Activated B cell treated with CpG ODN at 0.5 μM for 24 hours (primary cell): ENCODE results near the gene UST. TPM values are rescaled to one million over a fixed set of nuclear protein-coding genes. Genes with fewer than 3 reads are reported as not detected.

Experiments
- ATAC-seq: fragments of 200-7000 bp; cut with Tn5 transposase; one replicate; pipeline ENCODE4 v1.10.0; 2021; ENCODE audit warnings: low read depth, mild to moderate bottlenecking, moderate library complexity
- CTCF ChIA-PET: fragments of 350-600 bp; sonication (Branson Sonifier 250); formaldehyde crosslinking; loops from one replicate; lab custom pipeline; 2021; ENCODE audit warnings: antibody characterized with exemption; lab: Charles Lee
- POLR2A ChIA-PET: fragments of 350-600 bp; sonication (Branson Sonifier 250); formaldehyde crosslinking; loops from one replicate; lab custom pipeline; 2021; ENCODE audit warnings: antibody characterized with exemption; lab: Charles Lee
- DNase-seq: peaks from one replicate; pipeline ENCODE4 v3.0.0; 2022
- H3K27ac Mint-ChIP-seq: one replicate; pipeline ENCODE4 v1.8.0; 2020; ENCODE audit warnings: mixed read lengths
- H3K27me3 Mint-ChIP-seq: one replicate; pipeline ENCODE4 v1.8.0; 2021; ENCODE audit warnings: mixed read lengths
- H3K36me3 Mint-ChIP-seq: one replicate; pipeline ENCODE4 v1.8.0; 2021; ENCODE audit warnings: low read depth, mixed read lengths
- H3K4me1 Mint-ChIP-seq: one replicate; pipeline ENCODE4 v1.8.0; 2021; ENCODE audit warnings: mixed read lengths
- H3K4me3 Mint-ChIP-seq: one replicate; pipeline ENCODE4 v1.8.0; 2020; ENCODE audit warnings: mild to moderate bottlenecking, mixed read lengths
- H3K9me3 Mint-ChIP-seq: one replicate; pipeline ENCODE4 v1.8.0; 2020; ENCODE audit warnings: mixed read lengths
- CTCF ChIP-seq: fragments of 200-600 bp; IDR thresholded peaks from one replicate; pipeline ENCODE4 v1.8.0; 2022; ENCODE audit warnings: antibody characterized with exemption, mild to moderate bottlenecking
- intact Hi-C: fragments of 100-400 bp; cut with micrococcal nuclease; formaldehyde crosslinking; loops from one replicate; pipeline ENCODE4 v1.15.1; 2024
- total RNA-seq: library from RNA; stranded (reverse); gene quantifications from 2 replicates; pipeline ENCODE4 v1.2.3, GENCODE V29; 2022

Gene UST
- total RNA-seq, 1 donor from 2014 or later: 18.1 TPM

GRCh38 chr6:149080511-149080910, 333.7 kb downstream of the UST start:
- POLR2A ChIA-PET: interaction anchor here (0.6 to 1.0 kb wide), 2 partner anchors 22 to 404 kb away, joined by 3 read pairs; partner anchors contain the start of gene ZC3H12D
- peaks cover 17% of the 10 kb centered on the region for H3K4me1 Mint-ChIP-seq
- H3K27ac Mint-ChIP-seq: no peak overlapping the region

DNA sequence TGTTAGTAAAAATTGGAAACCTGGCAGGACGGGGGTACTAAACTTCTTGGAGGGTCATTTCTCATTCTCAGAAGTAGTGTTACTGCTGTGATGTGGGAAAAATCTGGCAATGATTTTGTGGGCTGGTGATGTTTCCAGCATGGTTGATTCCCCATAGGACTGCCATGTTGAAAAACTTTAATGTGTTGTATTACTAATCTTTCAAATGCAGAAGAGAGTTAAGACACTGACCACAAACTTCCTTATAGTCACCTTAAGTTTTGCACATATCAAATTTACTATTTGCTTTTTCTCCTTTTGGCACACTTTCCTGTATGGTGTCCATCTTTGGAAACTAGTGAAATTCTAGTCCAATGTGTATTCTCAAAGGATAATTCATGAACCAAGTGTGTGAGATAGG, 334.5 kb downstream of the UST start:
- DNase-seq: no peak
- H3K27me3 Mint-ChIP-seq: no peaks in the 10 kb centered on the region
- H3K9me3 Mint-ChIP-seq: no peaks in the 10 kb centered on the region
- ChIA-PET CTCF (interaction anchor here (1.0 to 1.9 kb wide), 4 partner anchors 109 to 366 kb away, joined by 3 to 19 read pairs (median 4); no protein-coding TSS in a partner anchor), POLR2A (no interaction called here)
- TF ChIP-seq CTCF: no peak
- no peak overlapping the region for H3K4me3 Mint-ChIP-seq
- intact Hi-C loops: loop anchor here (5.0 kb wide), 2 partner anchors 46 to 236 kb away; partner anchors contain the start of gene TAB2
- no peak overlapping the region for H3K27ac Mint-ChIP-seq
- peaks cover 14% of the 10 kb centered on the region for H3K36me3 Mint-ChIP-seq
- ATAC-seq: no peak
- peaks cover 13% of the 10 kb centered on the region for H3K4me1 Mint-ChIP-seq

More at GRCh38 chr6:149080511-149080910, 333.7 kb downstream of the UST start:
- Mint-ChIP-seq H3K4me3 (no peak overlapping the region), H3K27me3 (no peaks in the 10 kb centered on the region), H3K36me3 (peaks cover 21% of the 10 kb centered on the region), H3K9me3 (no peaks in the 10 kb centered on the region)
- CTCF ChIA-PET: interaction anchor here (0.7 to 1.9 kb wide), 7 partner anchors 110 to 502 kb away, joined by 3 to 19 read pairs (median 3); no protein-coding TSS in a partner anchor
- ATAC-seq: no peak
- no peak for TF ChIP-seq CTCF
- intact Hi-C loops: loop anchor here (5.0 kb wide), 2 partner anchors 47 to 237 kb away; partner anchors contain the start of gene TAB2
- no peak for DNase-seq

GRCh38 chr6:149082320-149082719, 335.5 kb downstream of the UST start:
- Mint-ChIP-seq H3K4me1 (peaks cover 13% of the 10 kb centered on the region), H3K36me3 (peaks cover 9% of the 10 kb centered on the region), H3K27ac (no peak overlapping the region), H3K27me3 (no peaks in the 10 kb centered on the region), H3K9me3 (no peaks in the 10 kb centered on the region), H3K4me3 (no peak overlapping the region)
- DNase-seq (peak; percentile 43), ATAC-seq (peak; percentile 75)
- CTCF ChIA-PET: interaction anchor here (0.5 to 2.0 kb wide), 28 partner anchors 9 to 505 kb away, joined by 3 to 52 read pairs (median 3); no protein-coding TSS in a partner anchor
- POLR2A ChIA-PET: interaction anchor here (1.0 kb wide), 2 partner anchors 235 to 350 kb away, joined by 3 to 4 read pairs; partner anchors contain the start of gene TAB2
- intact Hi-C loops: loop anchor here (1.0 to 5.0 kb wide), 6 partner anchors 45 to 435 kb away; partner anchors contain the start of gene TAB2
- peak; percentile 26 for TF ChIP-seq CTCF

DNA sequence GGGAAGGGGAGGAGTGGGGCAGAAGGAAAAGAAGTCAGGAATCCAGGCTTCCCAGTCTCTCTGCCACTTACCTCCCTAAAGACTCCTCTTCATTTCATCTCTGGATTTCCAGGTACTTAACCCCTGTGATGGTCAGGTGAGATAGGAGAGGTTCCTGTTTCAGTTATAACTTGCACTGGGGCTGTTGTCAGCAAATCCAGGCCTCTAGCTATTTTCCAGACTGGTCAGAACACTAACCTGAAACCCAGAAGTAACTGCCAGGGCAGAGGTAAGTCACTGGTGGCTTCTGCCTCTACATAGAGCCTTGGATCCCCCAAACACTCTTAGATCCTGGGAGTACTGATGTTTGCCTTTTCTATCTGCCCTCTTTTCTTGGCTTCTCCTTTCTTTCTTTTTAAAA, 337.2 kb downstream of the UST start:
- TF ChIP-seq CTCF: no peak
- no peak for DNase-seq
- Mint-ChIP-seq H3K27ac (no peak overlapping the region), H3K4me1 (peaks cover 13% of the 10 kb centered on the region), H3K4me3 (no peak overlapping the region), H3K9me3 (no peaks in the 10 kb centered on the region), H3K36me3 (no peaks in the 10 kb centered on the region), H3K27me3 (no peaks in the 10 kb centered on the region)
- intact Hi-C loops: loop anchor here (5.0 kb wide), 2 partner anchors 43 to 233 kb away; partner anchors contain the start of gene TAB2
- POLR2A ChIA-PET: no interaction called here
- no peak for ATAC-seq
- CTCF ChIA-PET: interaction anchor here (1.2 to 1.8 kb wide), 3 partner anchors 9 to 348 kb away, joined by 3 to 12 read pairs (median 3); no protein-coding TSS in a partner anchor

- no peak for TF ChIP-seq CTCF
- Mint-ChIP-seq H3K9me3 (no peaks in the 10 kb centered on the region), H3K27ac (no peak overlapping the region), H3K4me3 (no peak overlapping the region), H3K27me3 (no peaks in the 10 kb centered on the region), H3K36me3 (no peaks in the 10 kb centered on the region), H3K4me1 (peaks cover 9% of the 10 kb centered on the region)
- POLR2A ChIA-PET: no interaction called here
- DNase-seq (no peak), ATAC-seq (no peak)
- intact Hi-C loops: loop anchor here (5.0 kb wide), 2 partner anchors 42 to 232 kb away; partner anchors contain the start of gene TAB2
- CTCF ChIA-PET: interaction anchor here (0.7 to 1.8 kb wide), 7 partner anchors 10 to 347 kb away, joined by 3 to 12 read pairs (median 3); no protein-coding TSS in a partner anchor
Measured at GRCh38 chr6:149084808-149085556, 338.2 kb downstream of the UST start.
